ENCODE data around the gene NOX4.

DNA sequence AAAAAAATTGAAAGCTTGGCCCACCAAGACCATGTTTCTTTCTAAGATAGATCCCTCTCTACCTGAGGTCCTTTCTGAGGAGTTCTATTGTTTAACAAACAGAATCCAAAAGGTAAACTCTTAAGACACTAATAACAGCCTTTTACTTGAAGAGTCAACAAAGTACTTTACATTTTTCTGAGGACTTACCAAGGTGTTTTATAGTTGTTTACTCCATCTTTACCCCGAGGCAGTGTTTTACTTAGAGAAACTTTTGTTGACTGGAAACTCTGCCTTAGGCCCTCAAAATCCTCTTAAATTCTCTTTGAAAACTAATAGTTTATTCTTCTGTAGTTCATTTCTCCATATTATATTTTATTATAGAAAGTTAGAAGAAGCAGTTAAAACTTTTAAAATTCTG, 49.7 kb upstream of the NOX4 start:
- TF ChIP-seq CTCF (IDR thresholded peaks at IDR 0.05; ENCODE audit: insufficient read depth, low read length) = no peak
- TF ChIP-seq POLR2AphosphoS5 (IDR thresholded peaks at IDR 0.05; ENCODE audit: low read depth) = no peak
- no peak for TF ChIP-seq REST (IDR thresholded peaks at IDR 0.05; ENCODE audit: insufficient replicate concordance, low read depth)
- no peak for TF ChIP-seq SPI1 (IDR thresholded peaks at IDR 0.05; ENCODE audit: borderline replicate concordance, low read depth)
- no peak for TF ChIP-seq GABPA (IDR thresholded peaks at IDR 0.05; ENCODE audit: low read depth)

All from HL-60 (cell line).